Upper lobe of left lung (tissue), 6 donors: ENCODE measurements around the gene PLA2G4B. TPM values are rescaled to one million over a fixed set of nuclear protein-coding genes. Genes with fewer than 3 reads are reported as not detected.

Experiments used
- ATAC-seq, 2 donors: fragments of 200-7000 bp; cut with Tn5 transposase; one replicate each; pipeline ENCODE4 v1.9.1; 2022; ENCODE audit warnings: mild to moderate bottlenecking in 2 of 2, moderate library complexity in 2 of 2; ENCODE audit not compliant: low FRiP score in 2 of 2
- DNase-seq, 2 donors: peaks; one replicate each; pipeline ENCODE4 v3.0.0-alpha.2; 2019 to 2020
- H3K27ac ChIP-seq, 4 donors: fragments of 200-600 bp; sonication (generic); one replicate each; pipeline ENCODE4 v1.5.1; 2016 to 2019
- H3K27me3 ChIP-seq, 4 donors: fragments of 200-600 bp; sonication (generic); one replicate each; pipeline ENCODE4 v1.5.1; 2017 to 2019
- H3K36me3 ChIP-seq, 4 donors: fragments of 200-600 bp; sonication (generic); one replicate each; pipeline ENCODE4 v1.5.1; 2016 to 2019
- H3K4me1 ChIP-seq, 4 donors: fragments of 200-600 bp; sonication (generic); one replicate each; pipeline ENCODE4 v1.5.1; 2018 to 2019
- H3K4me3 ChIP-seq, 4 donors: fragments of 200-600 bp; sonication (generic); one replicate each; pipeline ENCODE4 v1.5.1; 2017 to 2019; ENCODE audit warnings: mild to moderate bottlenecking in 2 of 4, moderate library complexity in 1 of 4
- H3K9me3 ChIP-seq, 4 donors: fragments of 200-600 bp; sonication (generic); one replicate each; pipeline ENCODE4 v1.5.1; 2018 to 2019
- EP300 ChIP-seq, 4 donors: sonication (generic); formaldehyde crosslinking; IDR thresholded peaks; one replicate each; pipeline ENCODE4 v1.5.1; 2017; ENCODE audit warnings: antibody characterized with exemption in 4 of 4, control low read depth in 2 of 4
- POLR2A ChIP-seq, 4 donors: fragments of 450-650 bp; IDR thresholded peaks; one replicate each; pipeline ENCODE4 v1.5.1; 2016 to 2017; ENCODE audit warnings: antibody characterized with exemption in 4 of 4, mild to moderate bottlenecking in 2 of 4
- POLR2AphosphoS5 ChIP-seq, 2 donors: sonication (generic); formaldehyde crosslinking; IDR thresholded peaks; one replicate each; pipeline ENCODE4 v1.5.1; 2017; ENCODE audit warnings: antibody characterized with exemption in 2 of 2
- WGBS, 2 donors: methylation state at CpG; one replicate each; pipeline ENCODE4 v1.1.5; 2017 to 2018; 5-methylcytosine and 5-hydroxymethylcytosine counted together
- total RNA-seq, 6 donors: library from RNA; depleted of rRNA in 4 of 6; stranded (reverse); fragments of >200 nt in 4 of 6; gene quantifications; one replicate each; pipeline versions ENCODE4 v1.1.0 to v1.2.1, GENCODE V29; 2016 to 2021
- TF ChIP-seq, protein P1 (sequence below), 6 experiments: fragments of 450-650 bp in 4 of 6; fragments of 200-600 bp in 2 of 6; sonication (generic) in 2 of 6; IDR thresholded peaks; one replicate each; pipeline ENCODE4 v1.5.1; 2016 to 2019; ENCODE audit warnings: antibody characterized with exemption in 6 of 6
- donor health status: DM: no; HTN: no; CAD: no; lungs with moderate emphysema.
- donor health status: DM: no; HTN: yes; CAD: no; lungs with severe emphysema.

PLA2G4B gene
- total RNA-seq, 6 donors from 2014 or later = 4.7 to 71.2 (median 14.4) TPM

DNA sequence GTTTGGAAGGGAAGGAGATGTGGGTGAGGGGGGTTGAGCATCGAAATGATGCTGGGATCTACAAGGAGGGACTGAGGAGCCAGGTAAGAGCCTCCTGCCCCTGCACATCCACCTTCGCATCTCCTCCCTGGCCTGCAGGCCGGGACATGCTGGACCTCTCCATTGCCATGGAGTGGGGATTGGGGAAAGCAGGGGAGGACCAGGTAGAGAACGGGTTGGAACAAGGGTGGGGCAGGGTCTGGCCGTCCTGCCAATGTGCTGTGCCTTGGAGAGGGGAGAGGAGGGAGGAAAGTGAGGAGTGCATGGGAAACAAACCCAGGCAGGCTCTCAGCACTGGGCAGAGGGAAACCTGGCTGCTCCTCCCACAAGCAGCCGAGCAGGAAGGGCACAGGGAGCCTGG lies 10.6 kb downstream of the PLA2G4B start:
- Histone ChIP-seq H3K27ac (no peak overlapping the region), H3K27me3 (no peaks in the 10 kb centered on the region), H3K4me1 (peaks cover 5 to 40% (median 20%) of the 10 kb centered on the region in 4 donors), H3K36me3 (peaks cover 4 to 49% (median 35%) of the 10 kb centered on the region in 4 donors), H3K4me3 (no peak overlapping the region), H3K9me3 (no peaks in the 10 kb centered on the region)
- WGBS, 2 donors = 69 to 76% methylated on average over 6 of the region's 6 CpGs
- DNase-seq (no peak), ATAC-seq (no peak)
- TF ChIP-seq EP300 (IDR thresholded peaks at IDR 0.05) (no peak), POLR2A (IDR thresholded peaks at IDR 0.05) (no peak), POLR2AphosphoS5 (IDR thresholded peaks at IDR 0.05) (no peak)
- TF ChIP-seq, protein P1, sequence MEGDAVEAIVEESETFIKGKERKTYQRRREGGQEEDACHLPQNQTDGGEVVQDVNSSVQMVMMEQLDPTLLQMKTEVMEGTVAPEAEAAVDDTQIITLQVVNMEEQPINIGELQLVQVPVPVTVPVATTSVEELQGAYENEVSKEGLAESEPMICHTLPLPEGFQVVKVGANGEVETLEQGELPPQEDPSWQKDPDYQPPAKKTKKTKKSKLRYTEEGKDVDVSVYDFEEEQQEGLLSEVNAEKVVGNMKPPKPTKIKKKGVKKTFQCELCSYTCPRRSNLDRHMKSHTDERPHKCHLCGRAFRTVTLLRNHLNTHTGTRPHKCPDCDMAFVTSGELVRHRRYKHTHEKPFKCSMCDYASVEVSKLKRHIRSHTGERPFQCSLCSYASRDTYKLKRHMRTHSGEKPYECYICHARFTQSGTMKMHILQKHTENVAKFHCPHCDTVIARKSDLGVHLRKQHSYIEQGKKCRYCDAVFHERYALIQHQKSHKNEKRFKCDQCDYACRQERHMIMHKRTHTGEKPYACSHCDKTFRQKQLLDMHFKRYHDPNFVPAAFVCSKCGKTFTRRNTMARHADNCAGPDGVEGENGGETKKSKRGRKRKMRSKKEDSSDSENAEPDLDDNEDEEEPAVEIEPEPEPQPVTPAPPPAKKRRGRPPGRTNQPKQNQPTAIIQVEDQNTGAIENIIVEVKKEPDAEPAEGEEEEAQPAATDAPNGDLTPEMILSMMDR (IDR thresholded peaks at IDR 0.05) = no peak

DNA sequence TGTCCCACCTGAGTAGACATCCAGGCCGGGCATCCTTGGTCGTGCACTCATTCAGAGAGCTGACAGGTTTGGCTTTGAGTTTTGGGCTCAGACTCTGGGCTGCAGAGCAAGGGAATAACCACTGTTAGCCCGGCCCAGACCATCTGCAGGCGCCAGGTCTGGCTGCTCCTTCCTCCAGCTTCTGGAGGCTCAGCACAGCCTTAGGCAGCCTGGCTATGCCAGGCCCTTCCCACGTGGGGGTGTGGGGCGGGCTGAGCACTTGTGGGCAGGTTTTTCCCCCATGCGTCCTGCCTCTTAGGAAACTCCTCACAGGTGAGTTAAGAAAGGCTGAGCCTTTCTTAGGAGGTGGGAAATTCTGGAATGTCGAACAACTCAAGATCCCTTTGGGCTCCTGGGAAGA lies 11.2 kb downstream of the PLA2G4B start:
- Histone ChIP-seq H3K4me3 (no peak overlapping the region), H3K27ac (no peak overlapping the region), H3K27me3 (no peaks in the 10 kb centered on the region), H3K4me1 (peaks cover 5 to 40% (median 20%) of the 10 kb centered on the region in 4 donors), H3K36me3 (peaks cover 4 to 42% (median 31%) of the 10 kb centered on the region in 4 donors), H3K9me3 (no peaks in the 10 kb centered on the region)
- peak in 1 of 4 donors; percentile 3 for TF ChIP-seq POLR2A (IDR thresholded peaks at IDR 0.05)
- TF ChIP-seq POLR2AphosphoS5 (IDR thresholded peaks at IDR 0.05) = no peak
- WGBS, 2 donors = 60 to 63% methylated on average over 1 to 8 of the region's 8 CpGs
- DNase-seq = peak; percentile 65 to 78
- ATAC-seq = peak; percentile 16 to 45

DNA sequence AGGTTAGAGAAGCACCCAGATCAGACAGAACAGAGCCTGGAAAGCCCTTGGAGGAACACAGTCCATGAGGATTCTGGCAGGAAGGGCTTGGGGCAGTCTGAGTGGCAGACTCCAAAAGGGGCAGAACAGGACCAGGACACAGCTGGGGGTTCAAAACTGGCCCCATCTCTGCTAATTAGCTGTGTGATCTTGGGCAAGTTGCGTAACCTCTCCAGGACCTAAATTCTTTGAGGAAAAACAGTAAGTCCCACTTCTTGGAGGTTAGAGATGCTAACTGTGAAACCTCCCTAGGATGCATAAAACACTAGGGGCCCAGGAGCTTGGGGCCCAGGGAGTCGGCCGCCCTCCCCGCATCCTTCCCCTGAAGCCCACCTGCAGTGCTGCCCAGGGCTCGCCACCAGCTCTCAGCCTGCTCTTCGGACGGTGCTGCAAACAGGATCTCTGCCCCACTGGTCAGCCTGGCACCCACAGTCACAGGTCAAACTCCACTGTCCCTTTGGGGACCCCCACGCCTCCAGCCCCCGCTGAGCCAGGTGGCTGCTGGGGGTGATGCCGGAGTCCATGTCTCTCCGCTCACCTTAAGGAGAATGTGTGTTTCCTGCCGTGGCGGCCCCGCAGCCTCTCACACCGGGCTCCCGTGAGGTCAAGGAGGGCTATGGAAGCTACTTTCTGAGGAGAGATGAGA lies 12.0 kb downstream of the PLA2G4B start:
- no peak overlapping the region for H3K27ac ChIP-seq
- peaks cover 0 to 35% (median 27%) of the 10 kb centered on the region in 4 donors for H3K36me3 ChIP-seq
- H3K4me3 ChIP-seq = no peak overlapping the region
- no peaks in the 10 kb centered on the region for H3K27me3 ChIP-seq
- no peak for ATAC-seq
- DNase-seq = peak in 1 of 2 donors; percentile 75
- no peaks in the 10 kb centered on the region for H3K9me3 ChIP-seq
- 65 to 72% methylated on average over 4 to 16 of the region's 16 CpGs for WGBS, 2 donors
- no peak for TF ChIP-seq POLR2AphosphoS5 (IDR thresholded peaks at IDR 0.05)
- TF ChIP-seq EP300 (IDR thresholded peaks at IDR 0.05) = no peak
- TF ChIP-seq POLR2A (IDR thresholded peaks at IDR 0.05) = no peak
- TF ChIP-seq, protein P1 (IDR thresholded peaks at IDR 0.05) = no peak
- H3K4me1 ChIP-seq = peaks cover 5 to 40% (median 20%) of the 10 kb centered on the region in 4 donors

DNA sequence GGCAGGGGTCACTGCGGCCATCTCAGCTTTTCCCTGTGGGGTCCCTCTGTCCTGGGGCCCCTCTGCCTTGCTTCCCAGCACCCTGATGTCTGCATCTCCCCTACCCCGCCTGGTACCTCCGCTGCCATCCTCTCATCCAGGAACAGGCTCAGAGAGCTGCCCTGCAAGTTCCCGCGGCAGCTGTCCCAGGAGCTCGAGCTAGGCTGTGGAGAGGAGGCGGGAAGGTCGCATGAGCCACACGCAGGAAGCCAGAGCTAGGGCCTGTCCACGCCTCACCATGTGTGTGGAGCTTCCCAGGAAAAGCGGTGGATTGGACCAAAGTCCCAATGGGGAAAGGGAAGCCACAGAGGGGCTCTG lies 12.5 kb downstream of the PLA2G4B start:
- H3K4me1 ChIP-seq = peaks cover 5 to 40% (median 20%) of the 10 kb centered on the region in 4 donors
- 45 to 67% methylated on average over 1 to 11 of the region's 11 CpGs for WGBS, 2 donors
- no peak overlapping the region for H3K4me3 ChIP-seq
- H3K9me3 ChIP-seq = no peaks in the 10 kb centered on the region
- ATAC-seq (no peak), DNase-seq (no peak)
- peaks cover 0 to 30% (median 22%) of the 10 kb centered on the region in 4 donors for H3K36me3 ChIP-seq
- no peak overlapping the region for H3K27ac ChIP-seq
- TF ChIP-seq POLR2A (IDR thresholded peaks at IDR 0.05) (no peak), POLR2AphosphoS5 (IDR thresholded peaks at IDR 0.05) (no peak), EP300 (IDR thresholded peaks at IDR 0.05) (no peak)
- TF ChIP-seq, protein P1 (IDR thresholded peaks at IDR 0.05) = no peak
- H3K27me3 ChIP-seq = no peaks in the 10 kb centered on the region

DNA sequence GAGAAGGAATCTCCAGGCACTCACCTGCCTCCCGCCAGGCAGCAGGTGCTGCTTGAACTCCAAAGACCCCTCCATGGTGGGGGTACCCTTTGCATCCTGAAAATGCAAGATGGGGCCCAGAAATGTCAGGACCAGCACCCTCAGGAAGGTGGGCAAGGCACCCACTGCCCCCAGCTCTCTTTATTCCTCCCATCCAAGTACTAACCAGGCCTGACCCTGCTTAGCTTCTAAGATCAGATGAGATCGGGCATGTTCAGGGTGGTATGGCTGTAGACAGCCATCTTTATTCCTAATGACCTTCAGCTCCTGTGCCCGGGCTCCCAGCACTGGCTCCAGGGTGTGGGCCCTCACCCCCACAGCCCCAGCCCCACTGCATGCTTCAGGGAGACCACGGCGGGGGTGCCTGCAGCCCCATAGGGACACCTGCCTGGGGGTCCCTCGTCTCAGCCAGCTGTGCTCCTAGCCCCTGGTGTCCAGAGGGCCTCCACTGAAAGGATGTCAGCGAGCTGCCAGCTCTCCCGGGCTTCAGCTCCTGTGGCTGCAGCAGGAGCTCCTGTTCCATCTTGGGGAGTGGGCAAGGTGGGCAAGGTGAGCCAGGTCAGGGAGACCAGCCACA lies 13.2 kb downstream of the PLA2G4B start:
- Histone ChIP-seq H3K27ac (no peak overlapping the region), H3K4me3 (no peak overlapping the region), H3K4me1 (peaks cover 5 to 40% (median 20%) of the 10 kb centered on the region in 4 donors), H3K27me3 (no peaks in the 10 kb centered on the region), H3K9me3 (no peaks in the 10 kb centered on the region), H3K36me3 (peaks cover 0 to 22% (median 15%) of the 10 kb centered on the region in 4 donors)
- WGBS, 2 donors = 75 to 93% methylated on average over 2 to 6 of the region's 8 CpGs
- DNase-seq = peak in 1 of 2 donors; percentile 54
- no peak for ATAC-seq
- TF ChIP-seq, protein P1 (IDR thresholded peaks at IDR 0.05) = no peak
- TF ChIP-seq POLR2AphosphoS5 (IDR thresholded peaks at IDR 0.05) = no peak
- no peak for TF ChIP-seq POLR2A (IDR thresholded peaks at IDR 0.05)
- TF ChIP-seq EP300 (IDR thresholded peaks at IDR 0.05) = no peak
